HG03571 (cell line): ENCODE results near the gene ABTB2.

Source experiments
- ATAC-seq: cut with Tn5 transposase; IDR thresholded peaks from one replicate; pipeline ENCODE4 v1.9.1; 2021; ENCODE audit not compliant: unreplicated experiment

The ABTB2 gene

GRCh38 chr11:34317666-34318065, 40.1 kb downstream of the ABTB2 start:
- ATAC-seq, result no peak

DNA sequence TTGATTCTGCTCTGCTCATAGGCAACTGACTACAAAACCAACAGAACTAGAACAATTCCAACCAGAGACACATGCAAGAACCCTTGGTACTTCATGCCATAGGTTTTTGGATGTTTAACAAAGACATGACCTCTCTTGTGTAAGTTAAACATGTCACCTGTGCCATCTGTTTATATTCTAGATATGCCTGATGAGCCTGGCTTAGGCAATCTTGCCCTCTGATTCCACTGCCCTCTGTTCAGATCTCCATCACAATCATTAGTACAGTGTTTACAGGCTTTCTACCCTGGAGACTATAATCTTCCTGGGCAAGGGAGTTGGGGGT, 40.8 kb downstream of the ABTB2 start:
- ATAC-seq, result no peak

- no peak for ATAC-seq
Measured at GRCh38 chr11:34316347-34317035, 41.3 kb downstream of the ABTB2 start.

GRCh38 chr11:34315394-34315793, 42.4 kb downstream of the ABTB2 start:
- no peak for ATAC-seq

- ATAC-seq, result no peak
Measured at GRCh38 chr11:34314936-34315335, 42.9 kb downstream of the ABTB2 start.

DNA sequence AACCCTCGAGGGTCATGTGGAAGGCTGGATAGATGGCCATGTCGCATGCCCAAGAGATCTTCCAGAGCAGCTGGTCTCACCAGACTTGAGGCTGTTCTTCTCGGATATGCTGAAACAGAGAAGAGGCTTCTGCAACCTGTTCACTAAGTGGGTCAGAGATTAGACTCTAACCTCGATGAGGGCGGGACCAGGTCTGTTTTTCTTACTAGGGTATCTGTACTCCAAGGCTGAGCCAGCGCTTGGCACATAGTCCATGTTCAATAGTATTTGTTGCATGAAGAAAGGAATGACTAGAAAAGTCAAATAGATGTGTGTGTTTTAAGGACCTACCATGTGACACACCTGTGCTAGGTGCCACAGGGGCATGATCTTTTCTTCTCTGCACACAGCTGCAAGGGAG, 43.6 kb downstream of the ABTB2 start:
- ATAC-seq, result no peak

DNA sequence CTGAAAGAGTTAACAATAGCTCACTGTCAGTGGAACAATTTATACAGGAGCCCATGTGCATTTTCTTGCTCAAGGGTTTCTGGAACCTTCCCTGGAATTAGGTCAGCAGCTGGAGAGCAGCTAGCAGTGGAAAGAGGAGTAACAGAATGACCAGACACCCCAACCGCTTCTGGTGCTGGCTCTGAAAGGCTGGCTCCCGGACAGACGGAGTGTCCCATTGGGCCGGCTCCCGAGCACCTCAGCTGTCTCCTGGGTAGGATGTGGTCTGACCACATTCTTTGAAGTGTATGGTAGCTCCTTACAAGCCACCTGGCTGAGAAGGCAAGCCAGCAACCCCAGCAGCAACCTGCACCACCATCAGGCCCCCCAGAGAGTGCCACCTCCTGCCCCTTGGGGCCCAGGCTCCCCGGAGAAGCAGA, 44.7 kb downstream of the ABTB2 start:
- peak; percentile 89 for ATAC-seq

GRCh38 chr11:34311126-34311525, 46.7 kb downstream of the ABTB2 start:
- ATAC-seq, result no peak

GRCh38 chr11:34309965-34310364, 47.8 kb downstream of the ABTB2 start:
- no peak for ATAC-seq

DNA sequence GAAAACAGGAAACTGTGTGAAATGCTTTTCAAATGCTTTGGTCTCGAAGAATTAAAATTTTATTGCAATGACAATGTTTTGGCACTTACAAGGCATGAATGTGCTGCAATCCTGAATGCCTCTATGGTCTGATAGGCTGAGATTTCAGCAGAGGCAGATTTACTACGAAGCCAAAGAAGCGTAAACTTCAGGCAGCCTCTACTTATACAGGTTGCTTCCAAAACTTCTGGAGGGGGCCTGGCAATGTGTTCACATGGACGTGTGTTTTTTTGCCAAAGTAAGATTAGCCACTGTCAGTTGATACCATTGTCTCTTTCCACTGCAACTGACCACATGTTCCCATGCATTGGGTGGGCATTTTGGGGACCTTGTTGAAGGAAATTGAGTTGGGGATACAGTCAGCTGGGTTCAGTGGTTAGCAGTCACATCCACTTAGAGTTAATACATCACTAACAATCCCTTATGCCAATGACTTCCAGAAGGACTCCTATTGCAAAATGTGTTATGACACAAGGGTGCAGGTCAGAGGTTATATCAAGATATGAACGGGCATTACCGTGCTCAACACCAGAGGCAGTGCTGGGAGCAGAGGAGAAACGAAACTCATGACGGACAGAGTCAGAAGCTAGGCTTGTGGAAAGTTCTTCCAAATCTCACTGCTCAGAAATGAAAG, 48.8 kb downstream of the ABTB2 start:
- no peak for ATAC-seq

- no peak for ATAC-seq
Measured at GRCh38 chr11:34308049-34308912, 49.5 kb downstream of the ABTB2 start.

DNA sequence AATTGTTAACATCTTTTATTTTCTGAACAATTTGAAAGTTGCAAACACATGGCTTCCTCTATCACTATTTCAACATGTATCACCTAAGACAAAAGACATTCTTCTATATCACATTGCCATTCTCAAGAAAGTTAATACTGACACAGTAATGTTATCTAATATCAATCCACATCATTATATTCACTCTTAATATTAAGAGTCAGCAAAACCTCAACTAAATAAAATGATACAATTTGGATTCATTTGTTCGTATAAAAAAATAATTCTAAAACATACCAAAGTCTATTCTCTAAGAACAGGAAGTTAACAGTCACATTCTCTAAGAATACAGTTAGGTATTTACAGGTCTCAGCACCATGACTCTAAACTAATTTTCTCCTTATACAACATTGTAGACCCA, 52.0 kb downstream of the ABTB2 start:
- ATAC-seq, result no peak

DNA sequence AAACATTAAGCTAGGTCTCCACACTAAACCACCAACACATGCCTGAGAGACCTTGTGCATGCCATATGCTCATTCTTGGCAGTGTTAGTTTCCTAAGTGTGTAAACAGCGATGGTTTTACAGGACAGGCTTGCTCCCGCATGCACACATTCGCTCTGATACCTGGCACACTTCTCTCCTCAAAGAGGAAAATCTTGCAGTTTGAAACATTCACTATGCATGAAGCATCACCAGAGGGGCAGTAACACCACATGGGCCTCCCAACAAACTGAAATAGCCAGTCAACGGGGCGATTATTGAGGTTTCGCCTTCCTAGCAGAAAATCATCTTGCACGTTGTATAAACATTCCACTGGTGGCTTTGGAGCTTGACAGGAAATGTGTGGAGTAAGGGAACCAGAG, 52.6 kb downstream of the ABTB2 start:
- ATAC-seq, result no peak

GRCh38 chr11:34303028-34303570, 54.7 kb downstream of the ABTB2 start:
- no peak for ATAC-seq

DNA sequence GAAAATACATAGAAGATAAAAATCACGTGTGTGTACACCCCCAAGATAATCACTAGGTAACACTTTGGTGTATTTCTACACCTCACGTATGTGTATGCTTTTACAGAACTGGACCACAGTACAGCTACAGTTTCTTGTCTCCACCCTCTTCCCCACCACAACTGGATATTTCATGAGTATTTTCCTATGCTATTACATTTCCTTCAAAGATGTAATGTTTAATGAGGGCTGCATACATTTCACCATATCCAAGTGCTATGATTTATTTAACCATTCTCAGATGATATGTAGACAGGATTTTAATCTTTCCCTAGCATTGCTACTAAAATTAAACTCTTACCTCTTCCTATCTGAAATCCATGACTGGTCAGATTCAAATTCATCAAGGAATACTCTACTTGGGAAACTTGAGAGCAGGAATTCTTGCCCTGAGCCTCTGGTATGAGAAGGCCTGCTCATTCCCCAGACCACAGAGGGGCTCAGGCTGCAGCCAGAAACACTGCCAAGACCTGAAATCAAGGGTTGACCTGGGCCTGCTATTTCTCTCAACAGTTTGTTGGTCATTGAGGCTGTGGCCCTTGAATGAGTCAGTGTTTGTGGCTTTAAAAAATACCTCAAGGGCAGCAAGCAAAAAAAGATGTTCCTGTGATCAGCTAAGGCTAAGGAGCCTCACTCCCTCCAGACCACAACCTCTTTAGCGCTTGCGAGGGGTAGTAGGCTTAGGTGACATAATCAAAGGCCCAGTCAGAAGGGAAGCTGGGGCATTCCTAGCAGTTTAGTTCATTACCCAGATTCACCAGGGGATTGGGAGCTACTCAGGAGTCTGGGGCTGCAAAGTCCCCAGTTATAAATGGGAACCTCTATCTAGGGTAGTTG, 55.5 kb downstream of the ABTB2 start:
- ATAC-seq, result peak; percentile 64

DNA sequence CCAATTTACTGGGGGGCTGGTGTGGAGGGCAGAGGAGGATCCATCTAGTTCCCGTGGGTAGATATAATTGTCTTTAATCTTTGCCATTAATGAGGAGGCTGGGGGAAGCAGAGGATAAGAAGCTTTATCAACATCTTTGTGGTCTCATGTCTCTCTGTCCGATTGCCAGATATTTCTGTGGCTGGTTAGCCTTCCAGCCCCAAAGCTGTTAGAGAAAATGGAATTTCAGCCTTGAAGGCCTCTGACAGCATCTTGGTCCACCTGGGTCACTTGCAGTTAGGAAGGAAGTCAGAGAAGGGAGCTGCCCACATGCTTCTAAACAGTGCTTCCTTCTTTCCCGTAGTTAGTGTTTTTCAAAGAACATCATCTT, 56.9 kb downstream of the ABTB2 start:
- no peak for ATAC-seq

GRCh38 chr11:34300026-34300925, 57.5 kb downstream of the ABTB2 start:
- ATAC-seq, result no peak

DNA sequence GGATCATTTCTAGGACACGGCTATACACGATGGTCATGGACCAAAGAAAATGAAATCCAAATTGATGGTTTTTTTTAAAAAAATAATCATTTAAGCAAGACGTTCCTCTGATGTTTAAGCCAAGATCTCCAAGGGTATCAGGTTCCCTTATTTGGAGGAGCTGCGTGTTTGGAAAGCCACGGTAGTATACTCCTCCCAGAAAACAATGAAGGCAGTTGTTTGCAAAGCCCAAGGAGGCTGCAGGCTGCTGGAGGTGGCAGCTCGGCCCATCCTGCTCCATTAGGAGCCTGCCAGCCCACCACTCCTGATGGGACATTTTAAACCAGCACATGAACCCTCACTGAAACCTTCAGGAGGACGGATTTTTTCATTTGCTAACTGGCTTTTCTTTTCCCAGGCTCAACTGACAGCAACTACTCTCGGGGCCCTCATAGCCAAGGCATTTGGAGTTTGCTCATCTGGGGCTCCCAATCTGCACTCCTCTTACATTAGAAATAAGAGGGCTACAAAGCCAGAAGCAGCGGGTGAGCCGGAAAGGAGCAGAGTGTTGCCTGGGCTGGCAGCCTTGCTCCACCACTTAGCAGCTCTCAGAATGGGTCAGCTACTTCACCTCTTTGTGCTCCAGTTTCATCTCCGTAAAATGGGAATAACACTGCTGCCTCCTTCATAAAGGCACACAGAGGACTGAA, 58.4 kb downstream of the ABTB2 start:
- no peak for ATAC-seq

DNA sequence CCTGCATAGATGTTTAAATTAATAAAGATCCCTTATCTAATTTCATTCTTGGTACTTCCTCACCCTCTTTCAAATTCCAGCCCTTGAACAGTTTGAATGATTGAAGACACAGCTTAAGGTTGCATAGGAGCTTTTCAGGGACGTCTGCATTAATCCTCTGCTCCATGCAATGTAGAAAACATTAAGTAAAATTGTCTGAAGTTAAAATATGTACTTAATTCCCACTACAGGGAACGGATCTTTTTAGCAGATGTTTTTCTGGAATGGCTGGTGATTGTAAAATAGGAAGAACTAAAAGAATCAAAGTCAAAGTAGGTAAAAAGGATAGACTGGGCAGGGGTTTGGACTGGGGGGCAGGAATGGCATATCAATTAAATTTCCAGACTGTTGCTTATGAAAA, 58.9 kb downstream of the ABTB2 start:
- no peak for ATAC-seq
